AG04449 (cell line): ENCODE measurements around the gene CRACR2A.

Source experiments
- CTCF ChIA-PET: fragments of 350-600 bp; formaldehyde crosslinking; extraction: SDS; loops from one replicate; lab custom pipeline; 2021; ENCODE audit warnings: antibody characterized with exemption; lab: Yijun Ruan, JAX
- POLR2A ChIA-PET: fragments of 400-600, 350-600 bp; formaldehyde crosslinking; extraction: SDS; loops from one replicate; lab custom pipeline; 2020; ENCODE audit warnings: antibody characterized with exemption, inconsistent platforms; lab: Yijun Ruan, JAX
- DNase-seq: peaks from one replicate; pipeline ENCODE4 v3.0.0-alpha.2; 2010; ENCODE audit warnings: low read depth, low spot score
- H3K4me3 ChIP-seq: 2 replicates; pipeline ENCODE4 v1.5.1; 2011; ENCODE audit warnings: low read depth, mild to moderate bottlenecking, control low read depth, low read length
- CTCF ChIP-seq: IDR thresholded peaks from one replicate; pipeline ENCODE4 v1.5.1; 2011; ENCODE audit warnings: mild to moderate bottlenecking, moderate library complexity, low read length, control low read depth, inconsistent platforms; ENCODE audit not compliant: insufficient read depth; ENCODE audit errors: missing control alignments

CRACR2A gene

GRCh38 chr12:3596703-3597415, 156.1 kb downstream of the CRACR2A start:
- H3K4me3 ChIP-seq: no peak overlapping the region
- ChIA-PET CTCF (no interaction called here), POLR2A (no interaction called here)
- no peak for TF ChIP-seq CTCF
- DNase-seq: no peak

- H3K4me3 ChIP-seq: no peak overlapping the region
- ChIA-PET CTCF (no interaction called here), POLR2A (no interaction called here)
- no peak for DNase-seq
- no peak for TF ChIP-seq CTCF
Observed at GRCh38 chr12:3595721-3596120, 157.2 kb downstream of the CRACR2A start.

- no peak for TF ChIP-seq CTCF
- DNase-seq: no peak
- POLR2A ChIA-PET: no interaction called here
- no peak overlapping the region for H3K4me3 ChIP-seq
- CTCF ChIA-PET: no interaction called here
Observed at GRCh38 chr12:3594966-3595365, 157.9 kb downstream of the CRACR2A start.

GRCh38 chr12:3593906-3594483, 158.9 kb downstream of the CRACR2A start:
- ChIA-PET CTCF (no interaction called here), POLR2A (no interaction called here)
- H3K4me3 ChIP-seq: no peak overlapping the region
- no peak for DNase-seq
- TF ChIP-seq CTCF: no peak

GRCh38 chr12:3592856-3593625, 159.9 kb downstream of the CRACR2A start:
- ChIA-PET POLR2A (no interaction called here), CTCF (no interaction called here)
- no peak overlapping the region for H3K4me3 ChIP-seq
- no peak for DNase-seq
- no peak for TF ChIP-seq CTCF

- ChIA-PET CTCF (interaction anchor here (0.6 to 1.1 kb wide), 2 partner anchors 78 to 449 kb away, joined by 3 to 4 read pairs; no protein-coding TSS in a partner anchor), POLR2A (no interaction called here)
- TF ChIP-seq CTCF: no peak
- DNase-seq: no peak
- no peak overlapping the region for H3K4me3 ChIP-seq
Observed at GRCh38 chr12:3589745-3590144, 163.2 kb downstream of the CRACR2A start.
